NB4 (cell line): Measurements from ENCODE around the gene FOXP2.

Experiments
- POLR2A ChIP-seq: IDR thresholded peaks from 2 replicates; pipeline ENCODE4 v1.6.1; 2011; ENCODE audit warnings: mild to moderate bottlenecking; ENCODE audit not compliant: insufficient read length; ENCODE audit errors: extremely low read depth
- TF ChIP-seq, protein P1 (sequence below): IDR thresholded peaks from one replicate; pipeline ENCODE4 v1.5.1; 2012; ENCODE audit warnings: low read depth, low read length
- TF ChIP-seq, protein P2 (sequence below): IDR thresholded peaks from 2 replicates; pipeline ENCODE4 v1.6.1; 2011; ENCODE audit warnings: low read depth, low read length

DNA sequence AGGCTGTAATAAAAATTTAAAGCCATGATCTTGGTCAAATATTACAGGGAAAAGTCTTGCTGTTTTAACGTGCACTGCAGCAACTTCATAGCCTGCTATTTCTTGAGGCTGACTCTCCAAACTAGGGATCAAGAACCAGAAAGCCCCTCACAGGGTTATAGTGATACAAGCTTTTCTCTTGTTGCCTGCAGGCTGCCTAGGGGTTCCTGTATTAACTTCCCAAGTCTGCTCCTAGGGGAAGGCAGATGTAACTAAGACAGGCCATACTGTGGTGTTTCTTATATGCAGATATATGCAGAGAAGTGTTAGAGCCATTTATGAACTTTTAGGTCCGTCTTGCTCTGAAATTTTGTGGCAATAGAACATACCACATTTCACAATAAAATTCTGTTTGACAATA lies 175.7 kb downstream of the FOXP2 start:
- TF ChIP-seq, protein P1, sequence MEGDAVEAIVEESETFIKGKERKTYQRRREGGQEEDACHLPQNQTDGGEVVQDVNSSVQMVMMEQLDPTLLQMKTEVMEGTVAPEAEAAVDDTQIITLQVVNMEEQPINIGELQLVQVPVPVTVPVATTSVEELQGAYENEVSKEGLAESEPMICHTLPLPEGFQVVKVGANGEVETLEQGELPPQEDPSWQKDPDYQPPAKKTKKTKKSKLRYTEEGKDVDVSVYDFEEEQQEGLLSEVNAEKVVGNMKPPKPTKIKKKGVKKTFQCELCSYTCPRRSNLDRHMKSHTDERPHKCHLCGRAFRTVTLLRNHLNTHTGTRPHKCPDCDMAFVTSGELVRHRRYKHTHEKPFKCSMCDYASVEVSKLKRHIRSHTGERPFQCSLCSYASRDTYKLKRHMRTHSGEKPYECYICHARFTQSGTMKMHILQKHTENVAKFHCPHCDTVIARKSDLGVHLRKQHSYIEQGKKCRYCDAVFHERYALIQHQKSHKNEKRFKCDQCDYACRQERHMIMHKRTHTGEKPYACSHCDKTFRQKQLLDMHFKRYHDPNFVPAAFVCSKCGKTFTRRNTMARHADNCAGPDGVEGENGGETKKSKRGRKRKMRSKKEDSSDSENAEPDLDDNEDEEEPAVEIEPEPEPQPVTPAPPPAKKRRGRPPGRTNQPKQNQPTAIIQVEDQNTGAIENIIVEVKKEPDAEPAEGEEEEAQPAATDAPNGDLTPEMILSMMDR: no peak
- TF ChIP-seq, protein P2, sequence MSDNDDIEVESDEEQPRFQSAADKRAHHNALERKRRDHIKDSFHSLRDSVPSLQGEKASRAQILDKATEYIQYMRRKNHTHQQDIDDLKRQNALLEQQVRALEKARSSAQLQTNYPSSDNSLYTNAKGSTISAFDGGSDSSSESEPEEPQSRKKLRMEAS: no peak
- no peak for TF ChIP-seq POLR2A
